Measurements from ENCODE around the gene PPP1R3E. TPM values are rescaled to one million over a fixed set of nuclear protein-coding genes. Genes with fewer than 3 reads are reported as not detected.

Gene PPP1R3E
- total and polyA plus RNA-seq, 2 of the 13 experiments (the other 11 are each of a cell fraction or from before 2014, with no cell fraction given) = 16.5 to 26.5 TPM

DNA sequence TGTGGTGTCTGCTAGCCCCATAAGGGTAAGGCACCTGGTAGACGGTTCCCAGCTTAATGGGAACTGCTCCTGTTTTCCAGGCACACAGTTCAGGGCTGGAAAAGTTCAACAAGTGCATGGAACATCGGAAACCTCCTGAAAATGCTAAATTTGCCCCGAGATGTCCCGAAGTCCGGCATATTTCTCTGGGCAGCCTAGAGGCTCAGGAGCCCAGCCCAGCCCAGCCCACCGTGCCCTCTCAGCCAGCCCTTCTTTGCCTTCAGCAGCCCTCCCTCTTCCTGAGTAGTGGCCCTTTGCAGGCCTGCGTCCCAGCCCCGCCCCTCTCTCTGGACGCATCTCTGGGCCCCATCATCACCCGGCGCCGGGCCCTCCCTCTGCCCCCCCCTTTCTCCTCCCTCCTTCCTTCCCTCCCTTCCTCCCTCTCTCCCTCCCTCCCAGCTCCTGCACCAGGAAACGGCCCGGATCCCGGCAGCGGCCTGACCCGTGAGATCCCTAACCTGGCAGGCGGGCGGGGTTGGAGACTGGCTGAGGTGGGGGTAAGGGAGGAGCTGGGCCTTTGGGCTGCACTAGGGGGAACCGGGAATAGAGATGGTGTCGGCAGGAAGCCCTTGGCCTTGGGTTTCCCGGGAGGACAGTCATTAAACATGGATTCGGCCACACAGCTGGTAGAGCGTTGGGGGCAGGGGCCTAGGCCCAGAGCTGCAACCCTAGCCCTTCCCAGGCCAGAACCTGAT lies 3.9 kb upstream of the PPP1R3E start, which contains the start of gene BCL2L2 (continued):
- TF ChIP-seq, protein P1, sequence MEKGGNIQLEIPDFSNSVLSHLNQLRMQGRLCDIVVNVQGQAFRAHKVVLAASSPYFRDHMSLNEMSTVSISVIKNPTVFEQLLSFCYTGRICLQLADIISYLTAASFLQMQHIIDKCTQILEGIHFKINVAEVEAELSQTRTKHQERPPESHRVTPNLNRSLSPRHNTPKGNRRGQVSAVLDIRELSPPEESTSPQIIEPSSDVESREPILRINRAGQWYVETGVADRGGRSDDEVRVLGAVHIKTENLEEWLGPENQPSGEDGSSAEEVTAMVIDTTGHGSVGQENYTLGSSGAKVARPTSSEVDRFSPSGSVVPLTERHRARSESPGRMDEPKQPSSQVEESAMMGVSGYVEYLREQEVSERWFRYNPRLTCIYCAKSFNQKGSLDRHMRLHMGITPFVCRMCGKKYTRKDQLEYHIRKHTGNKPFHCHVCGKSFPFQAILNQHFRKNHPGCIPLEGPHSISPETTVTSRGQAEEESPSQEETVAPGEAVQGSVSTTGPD (CRISPR knock-in tag; IDR thresholded peaks at IDR 0.05) = peak; percentile 87
- peak; percentile 60; the same call in 1 of the 2 replicates for TF ChIP-seq RCOR2 (CRISPR knock-in tag; IDR thresholded peaks at IDR 0.05)
- TF ChIP-seq ARID5B (CRISPR knock-in tag; IDR thresholded peaks at IDR 0.05) = peak; percentile 86
- no peak for TF ChIP-seq TCF12 (IDR thresholded peaks at IDR 0.05)
- TF ChIP-seq TCF12 (CRISPR knock-in tag; IDR thresholded peaks at IDR 0.05) = peak; percentile 89; the same call in 1 of the 2 replicates
- no peak for TF ChIP-seq AKNA (CRISPR knock-in tag; IDR thresholded peaks at IDR 0.05; ENCODE audit: borderline replicate concordance)
- TF ChIP-seq ZNF205 (CRISPR knock-in tag; IDR thresholded peaks at IDR 0.05) = peak; percentile 79; the same call in 1 of the 2 replicates
- no peak for TF ChIP-seq GRHL1 (CRISPR knock-in tag; conservative IDR thresholded peaks at IDR 0.05)
- no peak for TF ChIP-seq ATM (IDR thresholded peaks at IDR 0.05; ENCODE audit: borderline replicate concordance)
- peak; percentile 80 for TF ChIP-seq ZNF768 (CRISPR knock-in tag; IDR thresholded peaks at IDR 0.05)
- TF ChIP-seq, protein P2, sequence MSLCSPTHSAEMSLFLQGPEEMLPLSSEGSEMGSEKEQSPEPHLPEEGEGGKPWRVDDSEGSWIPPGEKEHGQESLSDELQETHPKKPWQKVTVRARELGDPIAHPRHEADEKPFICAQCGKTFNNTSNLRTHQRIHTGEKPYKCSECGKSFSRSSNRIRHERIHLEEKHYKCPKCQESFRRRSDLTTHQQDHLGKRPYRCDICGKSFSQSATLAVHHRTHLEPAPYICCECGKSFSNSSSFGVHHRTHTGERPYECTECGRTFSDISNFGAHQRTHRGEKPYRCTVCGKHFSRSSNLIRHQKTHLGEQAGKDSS (CRISPR knock-in tag; IDR thresholded peaks at IDR 0.05; ENCODE audit: borderline replicate concordance, low read depth) = 0 out of 2 replicates have a peak, but pooled peaks have one; percentile 26
- TF ChIP-seq ZBTB20 (CRISPR knock-in tag; IDR thresholded peaks at IDR 0.05; ENCODE audit: borderline replicate concordance, low read depth) = peak; percentile 70
- TF ChIP-seq EP300 (IDR thresholded peaks at IDR 0.05; ENCODE audit: low read depth in 2 of 2, low read length in 2 of 2) = peak; percentile 69 to 85
- peak; percentile 56 for TF ChIP-seq EP300 (CRISPR knock-in tag; IDR thresholded peaks at IDR 0.05; ENCODE audit: borderline replicate concordance)
- TF ChIP-seq NFIC (IDR thresholded peaks at IDR 0.05; ENCODE audit: low read length) = no peak
- no peak for TF ChIP-seq ZNF121 (CRISPR knock-in tag; IDR thresholded peaks at IDR 0.05)
